ENCODE data around the gene SAMD3. TPM values are rescaled to one million over a fixed set of nuclear protein-coding genes. Genes with fewer than 3 reads are reported as not detected.

SAMD3 gene
- total and polyA plus RNA-seq, 2 of the 8 experiments (the other 6 are each of a cell fraction or from before 2014, with no cell fraction given): 1.8 to 1.9 TPM

- TF ChIP-seq CHD7 (IDR thresholded peaks at IDR 0.05; ENCODE audit: insufficient replicate concordance, low read length) (no peak), RAD21 (IDR thresholded peaks at IDR 0.05 in 1 of 2, conservative IDR thresholded peaks at IDR 0.05 in 1 of 2; ENCODE audit: low read depth in 2 of 2, low read length in 2 of 2) (no peak), TAF7 (optimal IDR thresholded peaks at IDR 0.05; ENCODE audit: borderline replicate concordance, low read depth, low read length) (no peak), RNF2 (IDR thresholded peaks at IDR 0.05; ENCODE audit: borderline replicate concordance, low read depth, low read length, missing control alignments, poor library complexity, severe bottlenecking) (no peak), SAP30 (IDR thresholded peaks at IDR 0.05; ENCODE audit: insufficient read depth, insufficient replicate concordance, low read length) (no peak), BACH1 (IDR thresholded peaks at IDR 0.05; ENCODE audit: low read length) (no peak), SP4 (IDR thresholded peaks at IDR 0.05; ENCODE audit: low read length) (no peak), GABPA (IDR thresholded peaks at IDR 0.05; ENCODE audit: borderline replicate concordance, insufficient read depth, low read length) (no peak), MAX (IDR thresholded peaks at IDR 0.05) (no peak), YY1 (IDR thresholded peaks at IDR 0.05; ENCODE audit: low read depth, low read length) (no peak), ZNF274 (IDR thresholded peaks at IDR 0.05; ENCODE audit: borderline replicate concordance, extremely low read depth, low read length) (no peak)
These were observed 36.4 kb upstream of the SAMD3 start (continued) for GRCh38 chr6:130259140-130259539.

Data from H1 (cell line).